IMR-90 (cell line): Measurements from ENCODE around the gene NPTX1.
A peak's percentile ranks its signal among the peaks of the same experiment; 100 is the strongest.

Experiments used
- CTCF ChIP-seq: conservative IDR thresholded peaks from 2 replicates; pipeline ENCODE4 v1.5.1; 2012; ENCODE audit warnings: mild to moderate bottlenecking, low read depth, low read length, improper control_type of control experiment
- MAFK ChIP-seq: IDR thresholded peaks from 2 replicates; pipeline ENCODE4 v1.6.1; 2012; ENCODE audit warnings: low read depth, low read length, improper control_type of control experiment
- POLR2A ChIP-seq: IDR thresholded peaks from 2 replicates; pipeline ENCODE4 v1.6.1; 2012; ENCODE audit warnings: mild to moderate bottlenecking, low read depth, low read length
- RAD21 ChIP-seq: IDR thresholded peaks from 2 replicates; pipeline ENCODE4 v1.6.1; 2012; ENCODE audit warnings: low read length, improper control_type of control experiment

GRCh38 chr17:80426671-80427326 lies 49.6 kb downstream of the NPTX1 start:
- peak; percentile 55; the same call in 1 of the 2 replicates for TF ChIP-seq POLR2A
- TF ChIP-seq CTCF: peak; percentile 94
- no peak for TF ChIP-seq MAFK
- TF ChIP-seq RAD21: peak; percentile 99
